ENCODE data around the gene PRSS36.
A peak's percentile ranks its signal among the peaks of the same experiment; 100 is the strongest.

GRCh38 chr16:31108794-31109558 is 40.9 kb downstream of the PRSS36 start:
- TF ChIP-seq SMARCC2 (IDR thresholded peaks at IDR 0.05; ENCODE audit: low read depth) = no peak
- peak; percentile 44 for TF ChIP-seq PCBP1 (IDR thresholded peaks at IDR 0.05; ENCODE audit: low read depth, low read length, poor library complexity, severe bottlenecking)
- TF ChIP-seq CTCF (IDR thresholded peaks at IDR 0.05 in 2 of 3, conservative IDR thresholded peaks at IDR 0.05 in 1 of 3; ENCODE audit: insufficient read depth in 2 of 3, low read depth in 1 of 3, low read length in 3 of 3) = no peak
- no peak for TF ChIP-seq ELF4 (CRISPR knock-in tag; IDR thresholded peaks at IDR 0.05)
- no peak for TF ChIP-seq ZFP36 (IDR thresholded peaks at IDR 0.05; ENCODE audit: low read depth, low read length, partially characterized antibody)
- no peak for TF ChIP-seq SAFB2 (IDR thresholded peaks at IDR 0.05; ENCODE audit: borderline replicate concordance, low read depth, low read length, severe bottlenecking)
- TF ChIP-seq CHD2 (IDR thresholded peaks at IDR 0.05; ENCODE audit: low read depth, low read length) = no peak
- TF ChIP-seq CREM (IDR thresholded peaks at IDR 0.05; ENCODE audit: low read depth) = no peak
- no peak for TF ChIP-seq YY1 (IDR thresholded peaks at IDR 0.05; ENCODE audit: borderline replicate concordance in 1 of 3, control insufficient read depth in 1 of 3, extremely low read depth in 1 of 3, insufficient read depth in 3 of 3, insufficient read length in 1 of 3, insufficient replicate concordance in 2 of 3, low read depth in 1 of 3, low read length in 2 of 3)
- TF ChIP-seq ZNF23 (CRISPR knock-in tag; IDR thresholded peaks at IDR 0.05) = no peak
- TF ChIP-seq BRF1 (IDR thresholded peaks at IDR 0.05; ENCODE audit: borderline replicate concordance, extremely low read depth, insufficient read length) = no peak
- TF ChIP-seq FOSL1 (tag; conservative IDR thresholded peaks at IDR 0.05) = no peak
- no peak for TF ChIP-seq CEBPZ (IDR thresholded peaks at IDR 0.05; ENCODE audit: borderline replicate concordance, low read depth, low read length)

All from K562 (cell line).